GM12878 (cell line): ENCODE data around the gene SLC26A1.

Experiments used
- BHLHE40 ChIP-seq, 2 experiments: fragments of 450-650 bp in 1 of 2; IDR thresholded peaks; 2 replicates each; pipeline ENCODE4 v1.6.1; 2011 to 2017; ENCODE audit warnings: low read depth in 2 of 2, borderline replicate concordance in 1 of 2, improper control_type of control experiment in 1 of 2, low read length in 1 of 2, mild to moderate bottlenecking in 1 of 2
- EZH2 ChIP-seq: IDR thresholded peaks from 2 replicates; pipeline ENCODE4 v1.6.1; 2012; ENCODE audit warnings: low read depth, mild to moderate bottlenecking, control low read depth, inconsistent platforms, low read length, borderline replicate concordance; ENCODE audit not compliant: control insufficient read depth
- HDGF ChIP-seq: fragments of 450-650 bp; IDR thresholded peaks from 2 replicates; pipeline ENCODE4 v1.6.1; 2016; ENCODE audit warnings: antibody characterized with exemption
- RFX5 ChIP-seq: IDR thresholded peaks from 2 replicates; pipeline ENCODE4 v1.6.1; 2011; ENCODE audit warnings: low read depth, low read length, improper control_type of control experiment
- SIN3A ChIP-seq: IDR thresholded peaks from 2 replicates; pipeline ENCODE4 v1.6.1; 2012; ENCODE audit warnings: low read depth, low read length, improper control_type of control experiment
- TAF1 ChIP-seq: IDR thresholded peaks from 2 replicates; pipeline ENCODE4 v1.6.1; 2011; ENCODE audit warnings: mild to moderate bottlenecking, low read depth, low read length, borderline replicate concordance
- ZNF274 ChIP-seq: IDR thresholded peaks from one replicate; pipeline ENCODE4 v1.8.0; 2011; ENCODE audit not compliant: insufficient read length, insufficient read depth
- TF ChIP-seq, protein P1 (sequence below), 3 experiments: IDR thresholded peaks in 2 of 3; conservative IDR thresholded peaks in 1 of 3; 2 replicates each; pipeline ENCODE4 v1.5.1; 2011; ENCODE audit warnings: low read depth in 3 of 3, low read length in 3 of 3, mild to moderate bottlenecking in 3 of 3, control low read depth in 2 of 3, moderate library complexity in 2 of 3, inconsistent platforms in 1 of 3, mixed read lengths in 1 of 3; ENCODE audit not compliant: control insufficient read depth in 2 of 3, insufficient read depth in 1 of 3; ENCODE audit errors: extremely low read depth in 1 of 3
- TF ChIP-seq, protein P2 (sequence below): IDR thresholded peaks from 2 replicates; pipeline ENCODE4 v1.6.1; 2012; ENCODE audit warnings: low read depth, low read length, improper control_type of control experiment

DNA sequence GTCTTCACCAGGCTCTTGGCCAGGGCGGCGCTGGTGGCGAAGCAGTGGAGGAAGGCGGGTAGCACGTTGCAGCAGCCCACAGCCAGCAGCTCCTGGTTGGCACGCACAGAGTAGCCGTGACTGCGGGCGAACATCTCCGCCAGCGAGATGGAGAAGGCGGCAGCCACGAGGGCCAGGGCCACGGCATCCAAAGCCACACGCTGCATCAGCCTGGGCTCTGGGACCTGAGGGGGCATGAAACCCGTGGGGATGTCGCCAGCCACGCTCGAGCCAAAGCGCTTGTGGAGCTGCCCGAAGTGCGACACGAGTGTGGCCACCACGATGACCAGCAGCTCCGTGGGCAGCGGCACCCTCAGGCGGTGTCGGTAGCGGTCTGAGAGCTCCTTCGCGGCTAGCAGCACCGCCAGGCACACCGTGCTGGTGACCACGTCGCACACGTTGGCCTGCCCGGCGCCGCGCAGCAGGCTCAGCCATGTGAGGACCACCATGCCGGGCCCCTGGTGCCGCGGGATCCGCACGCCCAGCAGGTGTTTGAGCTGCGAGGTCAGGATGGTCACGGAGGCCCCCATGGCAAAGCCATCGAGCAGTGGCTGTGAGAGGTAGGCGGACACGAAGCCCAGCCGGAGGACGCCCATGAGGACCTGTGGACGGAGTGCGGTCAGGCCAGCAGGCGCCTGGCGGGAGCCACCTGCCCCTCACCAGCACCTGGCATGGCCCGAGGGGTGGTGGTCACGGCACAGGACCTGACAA is 3.3 kb downstream of the SLC26A1 start:
- TF ChIP-seq, protein P1, sequence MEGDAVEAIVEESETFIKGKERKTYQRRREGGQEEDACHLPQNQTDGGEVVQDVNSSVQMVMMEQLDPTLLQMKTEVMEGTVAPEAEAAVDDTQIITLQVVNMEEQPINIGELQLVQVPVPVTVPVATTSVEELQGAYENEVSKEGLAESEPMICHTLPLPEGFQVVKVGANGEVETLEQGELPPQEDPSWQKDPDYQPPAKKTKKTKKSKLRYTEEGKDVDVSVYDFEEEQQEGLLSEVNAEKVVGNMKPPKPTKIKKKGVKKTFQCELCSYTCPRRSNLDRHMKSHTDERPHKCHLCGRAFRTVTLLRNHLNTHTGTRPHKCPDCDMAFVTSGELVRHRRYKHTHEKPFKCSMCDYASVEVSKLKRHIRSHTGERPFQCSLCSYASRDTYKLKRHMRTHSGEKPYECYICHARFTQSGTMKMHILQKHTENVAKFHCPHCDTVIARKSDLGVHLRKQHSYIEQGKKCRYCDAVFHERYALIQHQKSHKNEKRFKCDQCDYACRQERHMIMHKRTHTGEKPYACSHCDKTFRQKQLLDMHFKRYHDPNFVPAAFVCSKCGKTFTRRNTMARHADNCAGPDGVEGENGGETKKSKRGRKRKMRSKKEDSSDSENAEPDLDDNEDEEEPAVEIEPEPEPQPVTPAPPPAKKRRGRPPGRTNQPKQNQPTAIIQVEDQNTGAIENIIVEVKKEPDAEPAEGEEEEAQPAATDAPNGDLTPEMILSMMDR (IDR thresholded peaks at IDR 0.05 in 2 of 3, conservative IDR thresholded peaks at IDR 0.05 in 1 of 3; ENCODE audit: control insufficient read depth in 2 of 3, extremely low read depth in 1 of 3, insufficient read depth in 1 of 3, low read depth in 3 of 3, low read length in 3 of 3), result no peak
- TF ChIP-seq, protein P2, sequence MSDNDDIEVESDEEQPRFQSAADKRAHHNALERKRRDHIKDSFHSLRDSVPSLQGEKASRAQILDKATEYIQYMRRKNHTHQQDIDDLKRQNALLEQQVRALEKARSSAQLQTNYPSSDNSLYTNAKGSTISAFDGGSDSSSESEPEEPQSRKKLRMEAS, result no peak
- TF ChIP-seq TAF1 (no peak), EZH2 (no peak), BHLHE40 (IDR thresholded peaks at IDR 0.05; ENCODE audit: borderline replicate concordance in 1 of 2, low read depth in 2 of 2, low read length in 1 of 2) (no peak), RFX5 (no peak), ZNF274 (no peak), HDGF (no peak), SIN3A (no peak)
